HG03103 (cell line): ENCODE results near the gene CENPV.
A peak's percentile ranks its signal among the peaks of the same experiment; 100 is the strongest.

Source experiments
- ATAC-seq: cut with Tn5 transposase; IDR thresholded peaks from one replicate; pipeline ENCODE4 v1.9.1; 2021; ENCODE audit warnings: low read depth; ENCODE audit not compliant: unreplicated experiment

CENPV gene

GRCh38 chr17:16363749-16364536, 10.7 kb upstream of the CENPV start:
- ATAC-seq: peak; percentile 83

GRCh38 chr17:16361874-16362273, 8.6 kb upstream of the CENPV start:
- no peak for ATAC-seq

- ATAC-seq: no peak
Observed at GRCh38 chr17:16358394-16358793, 5.1 kb upstream of the CENPV start.

- no peak for ATAC-seq
Observed at GRCh38 chr17:16354585-16354984, 1.3 kb upstream of the CENPV start.

GRCh38 chr17:16352667-16353316, 477 bp downstream of the CENPV start:
- peak; percentile 39 for ATAC-seq

GRCh38 chr17:16352303-16352666, 984 bp downstream of the CENPV start:
- ATAC-seq: no peak

- ATAC-seq: no peak
Observed at GRCh38 chr17:16351831-16352230, 1.4 kb downstream of the CENPV start.

- no peak for ATAC-seq
Observed at GRCh38 chr17:16349431-16349830, 3.8 kb downstream of the CENPV start.

GRCh38 chr17:16348586-16348985, 4.7 kb downstream of the CENPV start:
- ATAC-seq: no peak

GRCh38 chr17:16346721-16347271, 6.5 kb downstream of the CENPV start:
- ATAC-seq: no peak

GRCh38 chr17:16345565-16345964, 7.7 kb downstream of the CENPV start:
- ATAC-seq: no peak

GRCh38 chr17:16343569-16343968, 9.7 kb downstream of the CENPV start:
- ATAC-seq: no peak

- no peak for ATAC-seq
Observed at GRCh38 chr17:16342979-16343378, 10.3 kb downstream of the CENPV start.

GRCh38 chr17:16339959-16340358, 13.3 kb downstream of the CENPV start:
- ATAC-seq: no peak

GRCh38 chr17:16339402-16339801, 13.9 kb downstream of the CENPV start:
- ATAC-seq: no peak

- ATAC-seq: no peak
Observed at GRCh38 chr17:16338391-16338790, 14.9 kb downstream of the CENPV start.

- ATAC-seq: peak; percentile 56
Observed at GRCh38 chr17:16329519-16330271, 23.6 kb downstream of the CENPV start.

- ATAC-seq: no peak
Observed at GRCh38 chr17:16328997-16329396, 24.3 kb downstream of the CENPV start.

GRCh38 chr17:16327018-16327417, 26.3 kb downstream of the CENPV start:
- ATAC-seq: no peak

GRCh38 chr17:16325964-16326363, 27.3 kb downstream of the CENPV start:
- ATAC-seq: no peak

GRCh38 chr17:16322636-16323035, 30.6 kb downstream of the CENPV start:
- no peak for ATAC-seq
